Brain microvascular endothelial cell (primary cell): ENCODE measurements around the gene ITPR2.

ENCODE experiments used
- DNase-seq: peaks from one replicate; pipeline ENCODE4 v3.0.0-alpha.2; 2020
- H3K27ac ChIP-seq: fragments of 250-450 bp; sonication (Bioruptor Pico); 2 replicates; pipeline ENCODE4 v1.5.1; 2020; ENCODE audit warnings: mild to moderate bottlenecking, moderate library complexity
- H3K27me3 ChIP-seq: fragments of 250-450 bp; sonication (Bioruptor Pico); replicated peaks from 2 replicates; pipeline ENCODE4 v1.5.1; 2020; ENCODE audit warnings: mild to moderate bottlenecking
- H3K36me3 ChIP-seq: fragments of 250-450 bp; sonication (Bioruptor Pico); replicated peaks from 2 replicates; pipeline ENCODE4 v1.5.1; 2020; ENCODE audit warnings: mild to moderate bottlenecking
- H3K4me3 ChIP-seq: 2 replicates; pipeline ENCODE4 v1.5.1; 2011; ENCODE audit warnings: low read depth, mild to moderate bottlenecking, control low read depth, low read length, moderate library complexity
- CTCF ChIP-seq: IDR thresholded peaks from 2 replicates; pipeline ENCODE4 v1.5.1; 2011; ENCODE audit warnings: low read depth, mild to moderate bottlenecking, moderate library complexity, low read length, control low read depth, inconsistent platforms; ENCODE audit errors: missing control alignments
- in situ Hi-C: cut with HindIII; loops from 2 replicates; pipeline ENCODE4 v1.10.0; 2017; ENCODE audit warnings: low sequenced_read_pairs, low pct_ligation_motif_present

ITPR2 gene

DNA sequence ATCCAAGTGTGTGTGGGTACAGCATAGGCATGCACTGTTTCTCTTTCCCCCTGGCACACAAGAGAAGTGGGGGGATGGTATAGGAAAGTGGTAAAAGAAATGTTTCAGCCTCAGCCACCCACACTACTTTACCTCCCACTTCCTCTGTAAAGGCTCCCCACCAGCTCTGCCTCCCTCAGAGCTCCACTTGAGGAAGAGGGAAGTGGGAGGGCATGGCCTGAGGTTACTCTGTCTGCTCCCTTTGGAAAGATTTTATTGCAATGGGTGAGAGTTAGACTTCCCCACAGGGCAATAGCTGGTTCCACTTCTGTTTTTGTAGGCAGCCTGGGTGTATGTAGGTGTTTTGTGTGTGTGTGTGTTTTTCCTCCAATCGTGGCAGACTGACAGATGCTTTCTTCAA, 492.3 kb downstream of the ITPR2 start:
- in situ Hi-C loops: no loop called here
- Histone ChIP-seq H3K4me3 (no peak overlapping the region), H3K27ac (no peak overlapping the region), H3K27me3 (no peaks in the 10 kb centered on the region), H3K36me3 (no peaks in the 10 kb centered on the region)
- no peak for DNase-seq
- TF ChIP-seq CTCF: no peak

DNA sequence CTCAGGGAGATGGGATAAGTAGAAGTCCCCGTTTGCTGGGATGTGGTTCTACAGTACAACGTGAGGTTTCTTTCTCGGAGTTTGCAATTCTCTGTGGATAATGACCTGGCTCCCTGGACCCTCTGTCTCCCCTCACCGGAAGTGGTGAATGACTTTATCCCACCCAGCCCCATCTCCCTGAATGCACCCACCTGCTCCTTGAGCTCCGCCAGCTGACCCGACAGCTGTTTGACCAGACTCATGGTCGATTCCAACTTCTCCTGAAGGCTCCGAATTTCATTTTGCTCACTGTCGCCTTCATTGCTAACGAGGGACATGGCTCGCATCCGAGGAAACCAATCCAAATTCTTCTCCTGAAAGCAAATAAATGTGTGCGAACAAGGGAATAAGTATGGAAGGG, 493.0 kb downstream of the ITPR2 start:
- no peaks in the 10 kb centered on the region for H3K36me3 ChIP-seq
- TF ChIP-seq CTCF: no peak
- no peak overlapping the region for H3K4me3 ChIP-seq
- in situ Hi-C loops: no loop called here
- H3K27me3 ChIP-seq: no peaks in the 10 kb centered on the region
- no peak overlapping the region for H3K27ac ChIP-seq
- no peak for DNase-seq

- Histone ChIP-seq H3K27me3 (no peaks in the 10 kb centered on the region), H3K27ac (peak overlapping the region; percentile 35), H3K4me3 (no peak overlapping the region), H3K36me3 (no peaks in the 10 kb centered on the region)
- TF ChIP-seq CTCF: no peak
- DNase-seq: peak; percentile 64
- in situ Hi-C loops: no loop called here
These were observed 494.1 kb downstream of the ITPR2 start for GRCh38 chr12:26338586-26339572.

- H3K27me3 ChIP-seq: no peaks in the 10 kb centered on the region
- H3K27ac ChIP-seq: no peak overlapping the region
- in situ Hi-C loops: no loop called here
- no peak for DNase-seq
- H3K36me3 ChIP-seq: no peaks in the 10 kb centered on the region
- no peak overlapping the region for H3K4me3 ChIP-seq
- TF ChIP-seq CTCF: no peak
These were observed 497.3 kb downstream of the ITPR2 start for GRCh38 chr12:26335651-26336050.

DNA sequence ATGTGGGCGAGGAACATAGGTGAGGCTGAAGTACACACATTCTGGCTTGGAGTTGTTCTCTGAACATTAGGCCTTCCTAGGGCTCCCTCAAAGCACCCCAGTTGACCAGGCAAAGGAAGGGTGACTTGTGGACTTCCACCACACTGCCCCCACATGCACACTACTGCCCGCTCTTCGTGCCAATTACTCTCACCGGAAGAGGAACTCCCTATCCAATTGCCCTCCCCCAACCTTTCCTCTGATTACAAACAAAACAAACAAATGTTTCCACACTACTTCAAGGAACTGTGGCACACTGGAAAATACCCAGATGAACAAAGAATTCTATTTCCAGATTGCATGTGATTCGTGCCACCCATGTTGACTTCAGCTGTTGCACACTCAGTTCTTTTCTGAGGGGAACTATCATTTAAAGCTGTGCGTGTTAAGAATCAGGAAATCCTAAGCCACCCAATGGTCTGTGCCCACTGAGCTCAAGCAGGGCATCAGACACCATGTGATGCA, 498.3 kb downstream of the ITPR2 start:
- Histone ChIP-seq H3K36me3 (no peaks in the 10 kb centered on the region), H3K27me3 (no peaks in the 10 kb centered on the region), H3K4me3 (no peak overlapping the region), H3K27ac (no peak overlapping the region)
- no peak for TF ChIP-seq CTCF
- DNase-seq: no peak
- in situ Hi-C loops: no loop called here
